Measurements from ENCODE around the gene DYDC2.

The DYDC2 gene

GRCh38 chr10:80400136-80400804, 43.7 kb downstream of the DYDC2 start:
- no peak for TF ChIP-seq EP300 (IDR thresholded peaks at IDR 0.05; ENCODE audit: borderline replicate concordance)
- no peak for TF ChIP-seq YY1 (IDR thresholded peaks at IDR 0.05; ENCODE audit: low read depth)
- no peak for TF ChIP-seq CEBPB (IDR thresholded peaks at IDR 0.05)
- no peak for TF ChIP-seq NFIC (IDR thresholded peaks at IDR 0.05)

GRCh38 chr10:80405035-80405434, 48.5 kb downstream of the DYDC2 start:
- no peak for TF ChIP-seq RAD21 (IDR thresholded peaks at IDR 0.05; ENCODE audit: low read depth)
- no peak for TF ChIP-seq FOXM1 (IDR thresholded peaks at IDR 0.05; ENCODE audit: borderline replicate concordance, low read depth)
- no peak for TF ChIP-seq YY1 (IDR thresholded peaks at IDR 0.05; ENCODE audit: low read depth)
- TF ChIP-seq EGR1 (IDR thresholded peaks at IDR 0.05): no peak
- TF ChIP-seq CEBPB (IDR thresholded peaks at IDR 0.05): no peak
- no peak for TF ChIP-seq TEAD4 (IDR thresholded peaks at IDR 0.05)
- TF ChIP-seq ZBTB7A (IDR thresholded peaks at IDR 0.05; ENCODE audit: low read depth): no peak
- no peak for TF ChIP-seq REST (IDR thresholded peaks at IDR 0.05; ENCODE audit: low read depth)
- TF ChIP-seq TCF12 (IDR thresholded peaks at IDR 0.05; ENCODE audit: low read depth): no peak
- TF ChIP-seq EP300 (IDR thresholded peaks at IDR 0.05; ENCODE audit: borderline replicate concordance): no peak
- TF ChIP-seq MAX (IDR thresholded peaks at IDR 0.05): no peak
- TF ChIP-seq CREB1 (IDR thresholded peaks at IDR 0.05; ENCODE audit: low read depth): no peak
- no peak for TF ChIP-seq NFIC (IDR thresholded peaks at IDR 0.05)
- no peak for TF ChIP-seq TAF1 (IDR thresholded peaks at IDR 0.05; ENCODE audit: low read depth)
- TF ChIP-seq USF1 (IDR thresholded peaks at IDR 0.05): no peak

GRCh38 chr10:80405626-80406025, 49.0 kb downstream of the DYDC2 start:
- TF ChIP-seq MAX (IDR thresholded peaks at IDR 0.05) (no peak), FOXM1 (IDR thresholded peaks at IDR 0.05; ENCODE audit: borderline replicate concordance, low read depth) (no peak), EP300 (IDR thresholded peaks at IDR 0.05; ENCODE audit: borderline replicate concordance) (no peak), TAF1 (IDR thresholded peaks at IDR 0.05; ENCODE audit: low read depth) (no peak), TEAD4 (IDR thresholded peaks at IDR 0.05) (no peak), NFIC (IDR thresholded peaks at IDR 0.05) (no peak), ZBTB7A (IDR thresholded peaks at IDR 0.05; ENCODE audit: low read depth) (no peak), EGR1 (IDR thresholded peaks at IDR 0.05) (no peak), TCF12 (IDR thresholded peaks at IDR 0.05; ENCODE audit: low read depth) (no peak), USF1 (IDR thresholded peaks at IDR 0.05) (no peak), CREB1 (IDR thresholded peaks at IDR 0.05; ENCODE audit: low read depth) (no peak), YY1 (IDR thresholded peaks at IDR 0.05; ENCODE audit: low read depth) (no peak), REST (IDR thresholded peaks at IDR 0.05; ENCODE audit: low read depth) (no peak), CEBPB (IDR thresholded peaks at IDR 0.05) (no peak)

- TF ChIP-seq EGR1 (IDR thresholded peaks at IDR 0.05) (no peak), ZBTB7A (IDR thresholded peaks at IDR 0.05; ENCODE audit: low read depth) (no peak), REST (IDR thresholded peaks at IDR 0.05; ENCODE audit: low read depth) (no peak), TCF12 (IDR thresholded peaks at IDR 0.05; ENCODE audit: low read depth) (no peak), RAD21 (IDR thresholded peaks at IDR 0.05; ENCODE audit: low read depth) (no peak), EP300 (IDR thresholded peaks at IDR 0.05; ENCODE audit: borderline replicate concordance) (no peak), CEBPB (IDR thresholded peaks at IDR 0.05) (no peak), MAX (IDR thresholded peaks at IDR 0.05) (no peak), YY1 (IDR thresholded peaks at IDR 0.05; ENCODE audit: low read depth) (no peak)
Observed at GRCh38 chr10:80406204-80406603, 49.6 kb downstream of the DYDC2 start.

Data from Ishikawa (cell line).